CD14-positive monocyte (primary cell): Measurements from ENCODE around the gene GDI2. TPM values are rescaled to one million over a fixed set of nuclear protein-coding genes. Genes with fewer than 3 reads are reported as not detected.

ENCODE experiments used
- DNase-seq, 3 donors: peaks; one replicate each; pipeline ENCODE4 v3.0.0-alpha.2; 2011 to 2022
- H2AFZ ChIP-seq: 2 replicates; pipeline ENCODE4 v1.6.0; 2012; ENCODE audit warnings: mild to moderate bottlenecking, low read depth, low read length, inconsistent platforms; ENCODE audit not compliant: insufficient read depth, poor library complexity, severe bottlenecking
- H3K27ac ChIP-seq, 2 donors: 1 replicate in 1 of 2; 2 replicates in 1 of 2; pipeline ENCODE4 v1.5.1; 2012 to 2013; ENCODE audit warnings: low read length in 2 of 2, control low read depth in 1 of 2, inconsistent platforms in 1 of 2, low read depth in 1 of 2, mild to moderate bottlenecking in 1 of 2
- H3K27me3 ChIP-seq, 2 donors: one replicate each; pipeline versions ENCODE4 v1.6.0 to v1.6.1; 2011 to 2013; ENCODE audit warnings: low read length in 2 of 2; ENCODE audit not compliant: control insufficient read depth in 2 of 2, insufficient read depth in 2 of 2
- H3K36me3 ChIP-seq, 2 donors: replicated peaks in 1 of 2; 1 replicate in 1 of 2; 2 replicates in 1 of 2; pipeline versions ENCODE4 v1.5.1 to v1.6.1; 2012 to 2013; ENCODE audit warnings: low read length in 2 of 2, control low read depth in 1 of 2, inconsistent platforms in 1 of 2, mild to moderate bottlenecking in 1 of 2; ENCODE audit not compliant: insufficient read depth in 2 of 2, control insufficient read depth in 1 of 2
- H3K4me1 ChIP-seq, 2 donors: 1 replicate in 1 of 2; 2 replicates in 1 of 2; pipeline versions ENCODE4 v1.5.1 to v1.6.1; 2012 to 2013; ENCODE audit warnings: low read length in 2 of 2, control low read depth in 1 of 2, inconsistent platforms in 1 of 2, mild to moderate bottlenecking in 1 of 2, moderate library complexity in 1 of 2; ENCODE audit not compliant: insufficient read depth in 2 of 2, control insufficient read depth in 1 of 2
- H3K4me2 ChIP-seq: replicated peaks from 2 replicates; pipeline ENCODE3; 2012; ENCODE audit warnings: low read length, moderate library complexity, mild to moderate bottlenecking; ENCODE audit not compliant: poor library complexity, severe bottlenecking; ENCODE audit errors: extremely low read depth
- H3K4me3 ChIP-seq, 3 experiments: fragments of 200-600 bp in 1 of 3; sonication (generic) in 1 of 3; replicated peaks in 1 of 3; 1 replicate in 2 of 3; 2 replicates in 1 of 3; pipeline ENCODE4 v1.5.1; 2011 to 2013; ENCODE audit warnings: low read length in 3 of 3, mild to moderate bottlenecking in 3 of 3, control low read depth in 2 of 3, low read depth in 2 of 3, inconsistent platforms in 1 of 3, moderate library complexity in 1 of 3
- H3K79me2 ChIP-seq: 2 replicates; pipeline ENCODE4 v1.6.0; 2012; ENCODE audit warnings: mild to moderate bottlenecking, control low read depth, inconsistent platforms, low read length, moderate library complexity; ENCODE audit not compliant: insufficient read depth
- H3K9ac ChIP-seq: 2 replicates; pipeline ENCODE4 v1.6.0; 2017; ENCODE audit warnings: low read length, mild to moderate bottlenecking; ENCODE audit not compliant: insufficient read depth, poor library complexity, severe bottlenecking
- H3K9me3 ChIP-seq, 2 donors: replicated peaks in 1 of 2; 1 replicate in 1 of 2; 2 replicates in 1 of 2; pipeline versions ENCODE4 v1.5.1 to v1.6.1; 2012 to 2013; ENCODE audit warnings: low read length in 2 of 2, control low read depth in 1 of 2; ENCODE audit not compliant: control insufficient read depth in 1 of 2, insufficient read depth in 1 of 2
- H4K20me1 ChIP-seq: 2 replicates; pipeline ENCODE4 v1.6.0; 2012; ENCODE audit warnings: mild to moderate bottlenecking, low read length, control low read depth, moderate library complexity; ENCODE audit not compliant: insufficient read depth
- H3K27ac Mint-ChIP-seq, 7 donors: one replicate each; pipeline ENCODE4 v1.8.0; 2020; ENCODE audit warnings: mild to moderate bottlenecking in 7 of 7, mixed read lengths in 7 of 7, moderate library complexity in 6 of 7, inconsistent platforms in 2 of 7
- H3K27me3 Mint-ChIP-seq, 3 donors: one replicate each; pipeline ENCODE4 v1.8.0; 2021 to 2022; ENCODE audit warnings: low read depth in 3 of 3, mild to moderate bottlenecking in 3 of 3, mixed read lengths in 3 of 3, moderate library complexity in 3 of 3, inconsistent platforms in 1 of 3
- H3K36me3 Mint-ChIP-seq, 2 donors: one replicate each; pipeline ENCODE4 v1.8.0; 2020; ENCODE audit warnings: mixed read lengths in 2 of 2, inconsistent platforms in 1 of 2, mild to moderate bottlenecking in 1 of 2
- H3K4me1 Mint-ChIP-seq: one replicate; pipeline ENCODE4 v1.8.0; 2020; ENCODE audit warnings: mild to moderate bottlenecking, mixed read lengths
- H3K4me3 Mint-ChIP-seq, 2 donors: one replicate each; pipeline ENCODE4 v1.8.0; 2020; ENCODE audit warnings: mild to moderate bottlenecking in 2 of 2, mixed read lengths in 2 of 2, moderate library complexity in 1 of 2
- H3K9me3 Mint-ChIP-seq, 7 donors: one replicate each; pipeline ENCODE4 v1.8.0; 2020 to 2022; ENCODE audit warnings: mixed read lengths in 7 of 7, mild to moderate bottlenecking in 6 of 7, moderate library complexity in 6 of 7, inconsistent platforms in 2 of 7
- CTCF ChIP-seq: fragments of 200-600 bp; IDR thresholded peaks from one replicate; pipeline ENCODE4 v1.8.0; 2022; ENCODE audit warnings: antibody characterized with exemption, mild to moderate bottlenecking
- WGBS: methylation state at CpG from one replicate; pipeline ENCODE4 v1.1.5; 2013; ENCODE audit warnings: missing lambda C conversion rate; ENCODE audit not compliant: insufficient coverage; 5-methylcytosine and 5-hydroxymethylcytosine counted together
- intact Hi-C, 2 donors: fragments of 100-400 bp; cut with micrococcal nuclease; formaldehyde crosslinking; loops; one replicate each; pipeline versions ENCODE4 v1.15.0 to v1.15.1; 2023
- polyA plus RNA-seq, 3 donors: library from polyadenylated mRNA; depleted of rRNA in 1 of 3; unstranded in 2 of 3; stranded (reverse) in 1 of 3; fragments of 300-500 nt in 2 of 3; fragments of >200 nt in 1 of 3; fragmentation: Illumina TruSeq in 2 of 3; gene quantifications; 1 replicate in 2 of 3; 2 replicates in 1 of 3; pipeline ENCODE4 v1.2.3, GENCODE V29; 2012 to 2021

GDI2 gene
- polyA plus RNA-seq, 3 donors, result 100 to 320 (median 316) TPM

GRCh38 chr10:5738427-5738826 is 74.8 kb downstream of the GDI2 start:
- H4K20me1 ChIP-seq, result peaks cover 4% of the 10 kb centered on the region
- no peaks in the 10 kb centered on the region for H3K4me1 ChIP-seq
- no peak overlapping the region for H3K4me3 ChIP-seq
- no peak overlapping the region for H2AFZ ChIP-seq
- H3K4me2 ChIP-seq, result no peak overlapping the region
- Mint-ChIP-seq H3K4me1 (no peaks in the 10 kb centered on the region), H3K27ac (no peak overlapping the region), H3K27me3 (no peaks in the 10 kb centered on the region), H3K36me3 (peaks cover 63 to 80% of the 10 kb centered on the region in 2 donors), H3K9me3 (no peaks in the 10 kb centered on the region), H3K4me3 (no peak overlapping the region)
- peaks cover 68 to 93% of the 10 kb centered on the region in 2 donors for H3K36me3 ChIP-seq
- no peak for TF ChIP-seq CTCF
- no peaks in the 10 kb centered on the region for H3K9me3 ChIP-seq
- DNase-seq, result no peak
- H3K9ac ChIP-seq, result no peak overlapping the region
- no peaks in the 10 kb centered on the region for H3K27me3 ChIP-seq
- intact Hi-C loops, result no loop called here
- 92% methylated on average over 2 of the region's 2 CpGs for WGBS
- no peaks in the 10 kb centered on the region for H3K79me2 ChIP-seq
- no peak overlapping the region for H3K27ac ChIP-seq

- Mint-ChIP-seq H3K4me3 (no peak overlapping the region), H3K4me1 (no peaks in the 10 kb centered on the region), H3K27ac (no peak overlapping the region), H3K9me3 (no peaks in the 10 kb centered on the region), H3K36me3 (peaks cover 66 to 82% of the 10 kb centered on the region in 2 donors), H3K27me3 (no peaks in the 10 kb centered on the region)
- Histone ChIP-seq H3K4me2 (no peak overlapping the region), H3K4me3 (no peak overlapping the region), H3K36me3 (peaks cover 65 to 93% of the 10 kb centered on the region in 2 donors), H3K4me1 (no peaks in the 10 kb centered on the region), H3K27ac (no peak overlapping the region), H3K9me3 (no peaks in the 10 kb centered on the region), H4K20me1 (peaks cover 4% of the 10 kb centered on the region), H3K9ac (no peak overlapping the region), H2AFZ (no peak overlapping the region), H3K27me3 (no peaks in the 10 kb centered on the region), H3K79me2 (no peaks in the 10 kb centered on the region)
- no peak for TF ChIP-seq CTCF
- DNase-seq, result no peak
- 93% methylated on average over 4 of the region's 5 CpGs for WGBS
- intact Hi-C loops, result no loop called here
These were observed 75.9 kb downstream of the GDI2 start for GRCh38 chr10:5737352-5737751.
